ENCODE measurements around the gene FKBP6.

DNA sequence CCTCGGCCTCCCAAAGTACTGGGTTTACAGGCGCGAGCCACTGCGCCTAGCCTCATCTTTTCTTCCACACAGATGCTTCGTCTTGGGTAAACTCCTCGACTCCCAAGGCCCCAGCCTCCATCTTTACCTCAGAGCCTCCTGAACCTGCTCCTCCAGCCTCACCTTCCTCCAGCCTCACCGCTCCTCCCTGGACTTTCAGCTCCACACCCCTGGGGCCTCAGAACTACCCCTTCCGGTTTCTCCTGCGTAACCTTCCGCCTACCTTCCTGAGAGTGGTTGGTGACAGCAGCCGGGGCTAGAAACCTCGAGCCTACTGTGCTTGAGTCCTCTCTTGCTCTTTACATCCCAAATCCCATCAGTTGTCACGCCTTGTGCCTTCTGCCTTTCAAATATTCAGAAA, 45.8 kb downstream of the FKBP6 start:
- TF ChIP-seq, protein P1, sequence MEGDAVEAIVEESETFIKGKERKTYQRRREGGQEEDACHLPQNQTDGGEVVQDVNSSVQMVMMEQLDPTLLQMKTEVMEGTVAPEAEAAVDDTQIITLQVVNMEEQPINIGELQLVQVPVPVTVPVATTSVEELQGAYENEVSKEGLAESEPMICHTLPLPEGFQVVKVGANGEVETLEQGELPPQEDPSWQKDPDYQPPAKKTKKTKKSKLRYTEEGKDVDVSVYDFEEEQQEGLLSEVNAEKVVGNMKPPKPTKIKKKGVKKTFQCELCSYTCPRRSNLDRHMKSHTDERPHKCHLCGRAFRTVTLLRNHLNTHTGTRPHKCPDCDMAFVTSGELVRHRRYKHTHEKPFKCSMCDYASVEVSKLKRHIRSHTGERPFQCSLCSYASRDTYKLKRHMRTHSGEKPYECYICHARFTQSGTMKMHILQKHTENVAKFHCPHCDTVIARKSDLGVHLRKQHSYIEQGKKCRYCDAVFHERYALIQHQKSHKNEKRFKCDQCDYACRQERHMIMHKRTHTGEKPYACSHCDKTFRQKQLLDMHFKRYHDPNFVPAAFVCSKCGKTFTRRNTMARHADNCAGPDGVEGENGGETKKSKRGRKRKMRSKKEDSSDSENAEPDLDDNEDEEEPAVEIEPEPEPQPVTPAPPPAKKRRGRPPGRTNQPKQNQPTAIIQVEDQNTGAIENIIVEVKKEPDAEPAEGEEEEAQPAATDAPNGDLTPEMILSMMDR (optimal IDR thresholded peaks at IDR 0.05 in 1 of 3, IDR thresholded peaks at IDR 0.05 in 1 of 3, conservative IDR thresholded peaks at IDR 0.05 in 1 of 3; ENCODE audit: extremely low read depth in 1 of 3, insufficient read depth in 2 of 3, low read length in 3 of 3): no peak
- no peak for TF ChIP-seq EZH2 (IDR thresholded peaks at IDR 0.05; ENCODE audit: low read length)

Measured in keratinocyte (primary cell).